Fibroblast of skin of right quadriceps (primary cell): ENCODE data around the gene FGGY.
"Not testable (repeated sequence)": the region's sequence is repeated elsewhere in the genome, so short reads cannot be mapped to it uniquely, and the experiment has no call there.

Source experiments
- DNase-seq: peaks from one replicate; pipeline ENCODE4 v3.0.0-alpha.2; 2013

FGGY gene

GRCh38 chr1:59452559-59452958 lies 155.7 kb downstream of the FGGY start:
- no peak for DNase-seq

DNA sequence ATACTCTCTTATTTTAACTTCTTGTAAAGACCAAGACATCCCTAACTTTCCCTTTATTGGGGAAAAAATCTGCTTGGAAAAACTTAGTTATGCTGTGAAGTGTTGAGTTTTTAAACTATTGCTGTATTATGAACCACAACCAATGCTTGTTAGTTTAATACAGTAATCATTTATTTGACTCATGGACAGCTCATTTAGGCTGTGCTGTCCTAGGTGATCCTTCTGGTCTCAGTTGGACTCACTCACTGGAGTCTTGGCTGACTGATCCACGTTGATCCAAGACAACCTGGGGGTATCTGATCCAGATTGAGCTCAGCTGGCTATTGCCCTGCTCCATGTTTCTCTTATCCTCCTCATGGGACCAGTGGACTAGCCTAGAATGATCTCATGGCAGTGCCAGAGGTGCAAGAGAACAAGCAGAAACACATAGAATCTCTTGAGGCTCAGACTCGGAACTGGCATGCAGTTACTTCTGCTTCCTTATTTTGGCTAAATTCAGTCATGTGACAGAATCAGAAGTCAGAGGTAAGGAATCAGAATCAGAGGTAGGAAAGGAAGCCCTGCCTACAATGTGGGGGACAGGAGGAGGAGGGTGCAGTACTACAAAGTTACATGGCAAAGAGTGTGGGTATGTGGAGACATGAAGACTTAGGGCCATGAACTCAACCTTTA lies 156.5 kb downstream of the FGGY start:
- DNase-seq, result no peak

DNA sequence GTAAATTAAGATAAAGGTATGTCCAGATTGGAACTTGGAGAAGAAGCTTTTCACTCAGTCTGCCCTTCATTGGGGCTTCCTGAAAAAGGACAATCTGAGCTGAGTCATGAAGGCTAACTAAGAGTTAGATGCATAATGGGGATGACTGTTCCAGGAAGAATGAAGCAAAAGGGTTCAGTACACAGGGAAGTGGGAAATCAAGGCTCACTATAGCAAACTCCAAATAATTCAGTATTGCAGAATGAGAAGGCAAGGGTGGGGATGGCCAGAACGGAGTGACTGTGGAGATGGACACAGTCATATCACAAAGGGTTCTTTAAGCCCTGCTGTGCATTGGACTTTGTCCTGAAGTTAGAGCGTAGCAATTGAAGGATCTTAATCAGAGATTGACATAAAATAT lies 158.3 kb downstream of the FGGY start:
- DNase-seq, result peak; percentile 78

DNA sequence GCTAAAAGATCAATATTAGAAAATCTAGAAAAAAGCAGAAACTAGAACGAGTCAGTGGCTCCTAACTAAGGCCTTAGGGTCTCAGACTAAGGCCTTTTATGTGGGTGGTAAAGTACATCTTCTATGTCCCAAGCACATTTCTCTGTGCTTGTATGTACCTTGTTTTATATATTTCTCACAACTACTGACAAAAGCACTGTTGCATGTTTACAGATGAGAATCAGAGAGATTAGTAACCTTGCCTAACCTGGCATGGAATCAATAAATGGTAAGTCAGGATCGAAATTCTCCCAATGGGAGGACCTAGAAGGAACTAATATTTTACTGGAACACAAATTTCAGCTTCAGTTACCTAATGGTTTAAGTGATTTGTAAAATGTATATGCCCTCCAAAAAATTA lies 160.9 kb downstream of the FGGY start:
- DNase-seq, result no peak

- DNase-seq, result no peak
Measured at GRCh38 chr1:59458884-59459283, 162.0 kb downstream of the FGGY start.

- DNase-seq, result not testable (repeated sequence)
Measured at GRCh38 chr1:59462942-59463341, 166.0 kb downstream of the FGGY start.

GRCh38 chr1:59465478-59465877 lies 168.6 kb downstream of the FGGY start:
- not testable (repeated sequence) for DNase-seq

- DNase-seq, result no peak
Measured at GRCh38 chr1:59468828-59469428, 172.0 kb downstream of the FGGY start.

- not testable (repeated sequence) for DNase-seq
Measured at GRCh38 chr1:59471991-59472570, 175.2 kb downstream of the FGGY start.

GRCh38 chr1:59473831-59474230 lies 176.9 kb downstream of the FGGY start:
- no peak for DNase-seq

DNA sequence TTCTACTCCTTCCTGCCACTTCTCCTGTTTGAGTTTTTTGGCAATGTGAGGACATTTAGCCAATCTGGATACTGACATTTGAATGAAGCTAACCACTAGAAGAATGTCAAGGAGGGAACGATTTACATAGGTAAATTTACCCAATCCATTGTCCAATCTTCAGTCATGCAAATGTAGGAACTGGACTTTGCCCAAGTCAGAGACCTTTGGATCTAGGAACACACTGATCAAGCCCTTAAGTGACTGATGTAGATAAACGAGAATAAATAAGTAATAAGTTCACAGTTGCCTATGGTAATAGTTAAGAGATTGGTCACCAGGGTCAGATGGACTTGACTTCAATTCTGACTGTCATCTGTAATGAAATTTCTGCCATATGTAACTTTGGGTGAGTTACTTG lies 177.6 kb downstream of the FGGY start:
- no peak for DNase-seq

DNA sequence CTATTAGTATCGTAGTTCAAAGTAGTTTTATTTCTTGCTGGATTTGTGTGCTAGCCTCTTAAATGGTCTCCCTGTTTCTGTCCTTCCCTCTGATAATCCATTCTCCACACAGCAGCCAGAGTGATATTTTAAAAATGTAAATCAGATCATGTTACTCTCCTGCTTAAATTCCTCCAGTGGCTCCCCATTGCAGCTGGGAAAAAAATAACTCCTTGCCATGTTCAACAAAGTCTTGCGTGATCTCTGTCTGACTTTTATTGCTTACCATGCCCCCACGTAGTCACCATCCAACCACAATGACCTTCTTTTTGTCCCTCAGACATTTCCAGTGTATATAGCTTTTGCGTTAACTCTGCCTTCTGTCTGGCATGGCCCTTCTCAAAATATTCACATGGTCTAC lies 178.8 kb downstream of the FGGY start:
- no peak for DNase-seq

DNA sequence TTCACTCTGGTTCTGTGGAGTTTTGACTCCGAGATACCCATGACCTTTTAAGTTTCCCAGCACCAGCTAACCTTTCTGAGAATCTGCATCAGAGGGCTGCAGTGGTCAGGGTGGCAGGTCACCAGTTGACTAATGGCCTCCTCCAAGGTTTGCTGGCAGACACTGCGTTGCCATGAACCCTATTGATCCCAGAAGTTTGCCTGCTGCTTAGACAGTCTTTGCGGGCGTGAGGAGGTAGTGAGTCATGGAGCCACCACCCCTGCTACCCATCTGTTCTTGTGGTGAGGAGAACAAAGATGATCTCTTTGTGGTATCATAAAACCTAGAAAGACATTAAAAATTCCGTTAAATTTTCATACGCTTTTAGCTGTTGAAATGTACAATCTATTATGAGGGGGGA lies 180.4 kb downstream of the FGGY start:
- peak; percentile 81 for DNase-seq

- DNase-seq, result no peak
Measured at GRCh38 chr1:59477867-59478266, 181.0 kb downstream of the FGGY start.

DNA sequence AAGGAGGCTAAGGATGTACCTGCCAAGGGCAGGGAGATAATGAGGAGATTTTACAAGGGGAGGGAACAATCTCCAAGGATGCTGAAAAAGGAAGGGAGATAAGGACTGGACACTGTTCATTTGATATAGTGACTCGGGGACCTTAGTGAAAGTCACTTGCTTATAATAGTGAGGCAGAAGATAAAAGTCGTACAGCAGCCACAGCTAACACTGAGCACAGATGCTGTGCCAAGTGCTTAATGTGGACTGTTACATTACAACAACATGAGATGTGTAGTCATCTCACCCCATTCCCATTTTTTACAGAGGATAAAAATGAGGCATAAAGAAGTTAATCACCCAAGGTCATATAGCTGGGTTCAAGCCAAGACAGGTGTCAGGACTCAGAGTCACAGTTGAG lies 181.9 kb downstream of the FGGY start:
- no peak for DNase-seq

- DNase-seq, result no peak
Measured at GRCh38 chr1:59480188-59480888, 183.4 kb downstream of the FGGY start.

DNA sequence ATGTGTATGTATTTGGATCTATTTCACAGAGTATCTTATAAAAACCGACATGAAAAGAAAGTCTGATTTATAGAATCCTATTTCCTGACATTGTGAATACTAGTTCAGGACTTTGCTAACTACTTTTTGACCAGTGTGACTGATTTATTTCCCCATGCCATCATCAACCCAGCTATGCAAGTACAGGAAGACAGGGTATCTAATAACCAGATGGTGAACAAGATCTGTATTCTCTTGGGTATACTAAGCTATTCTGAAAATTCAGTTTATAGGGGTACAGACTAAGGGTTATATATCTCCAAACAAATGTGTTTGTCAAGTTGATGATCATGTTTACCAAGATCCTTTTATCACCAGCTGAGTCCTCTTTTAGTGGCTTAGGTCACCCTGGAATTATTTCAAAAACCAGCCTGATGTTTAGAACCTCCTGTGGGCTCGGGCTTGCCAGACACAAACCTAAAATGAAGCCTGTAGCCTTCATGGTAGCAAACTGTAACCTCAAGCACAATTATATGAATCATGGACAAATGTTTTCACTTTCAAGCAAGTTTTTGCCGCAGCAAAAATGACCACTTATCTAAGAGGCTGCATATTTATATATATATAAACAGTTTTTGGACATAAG lies 185.1 kb downstream of the FGGY start:
- DNase-seq, result peak; percentile 74

DNA sequence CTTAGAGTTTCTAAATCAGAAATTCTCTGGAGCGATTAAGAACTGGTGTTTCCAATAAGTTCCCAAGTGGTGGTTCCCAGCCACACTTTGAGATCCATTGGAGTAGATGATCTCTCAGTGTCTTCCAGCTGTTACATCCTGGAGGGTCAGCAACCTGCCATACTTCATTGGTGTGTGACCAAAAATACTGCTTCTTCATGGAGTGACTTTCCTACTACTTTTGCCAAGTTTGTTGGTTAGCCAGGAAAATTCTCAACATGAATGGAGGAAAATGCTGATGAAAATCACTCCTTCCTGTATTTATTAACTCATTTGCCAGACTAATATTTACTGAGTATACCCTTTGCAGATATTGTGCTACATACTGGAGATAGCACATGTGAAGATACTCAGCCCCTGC lies 186.1 kb downstream of the FGGY start:
- no peak for DNase-seq

GRCh38 chr1:59484096-59484495 lies 187.2 kb downstream of the FGGY start:
- DNase-seq, result peak; percentile 95

DNA sequence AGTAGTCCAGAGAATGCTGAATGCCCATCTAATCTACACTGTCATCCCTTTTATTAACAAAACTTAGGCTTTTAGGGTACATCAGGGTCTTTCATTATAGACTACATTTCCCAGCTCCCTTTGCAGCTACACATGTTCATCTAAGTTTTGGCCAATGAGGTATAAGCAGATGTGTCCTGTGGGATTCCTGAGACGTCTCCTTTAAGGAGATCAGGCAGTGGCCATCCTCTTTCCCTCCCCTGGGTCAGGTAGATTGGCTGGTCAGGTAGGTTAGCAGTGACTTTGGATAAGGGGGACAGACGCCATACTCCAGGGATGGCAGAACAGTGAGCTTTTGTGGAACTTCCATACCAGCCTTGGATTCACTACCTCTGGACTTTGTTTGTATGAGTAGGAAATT lies 188.3 kb downstream of the FGGY start:
- DNase-seq, result no peak

DNA sequence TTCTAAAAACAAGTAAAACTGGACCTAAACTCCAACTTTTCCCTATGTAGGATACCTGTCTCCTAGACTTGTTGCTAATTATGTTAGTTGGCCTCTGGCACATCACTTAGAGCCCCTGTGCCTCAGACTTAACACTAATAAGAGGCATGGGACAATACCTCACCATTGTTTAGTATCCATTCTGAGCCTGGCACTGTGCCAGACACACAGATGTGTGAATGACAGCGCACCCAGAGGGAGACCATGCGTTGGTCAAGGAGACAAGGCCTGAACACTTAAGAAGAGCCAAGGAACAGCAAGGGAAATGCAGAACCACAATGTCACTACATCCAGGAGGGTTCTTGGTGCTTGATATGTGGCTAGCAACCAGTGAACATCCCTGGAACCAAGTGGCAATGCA lies 189.1 kb downstream of the FGGY start:
- no peak for DNase-seq

DNA sequence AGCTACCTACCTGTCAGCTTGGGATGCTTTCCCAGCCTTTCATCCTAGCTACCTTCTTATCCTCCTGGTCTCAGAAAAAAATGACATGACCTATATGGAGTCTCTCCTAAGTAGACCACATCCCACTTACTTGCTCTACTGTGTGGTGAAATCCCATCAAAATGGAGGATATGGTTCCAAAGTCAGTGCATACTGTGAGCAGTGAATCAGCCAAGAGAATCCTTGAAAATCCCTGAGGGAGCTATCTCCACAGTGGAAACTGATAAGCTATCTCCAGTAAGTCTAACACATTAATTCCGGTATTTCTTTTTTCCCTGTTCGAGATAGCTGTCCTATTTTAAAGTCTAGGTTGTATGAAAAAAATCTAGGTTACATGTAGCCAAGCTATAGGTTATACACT lies 189.7 kb downstream of the FGGY start:
- DNase-seq, result peak; percentile 26

GRCh38 chr1:59487335-59488031 lies 190.6 kb downstream of the FGGY start:
- DNase-seq, result peak; percentile 34
